ENCODE results near the gene OFD1. TPM values are rescaled to one million over a fixed set of nuclear protein-coding genes. Genes with fewer than 3 reads are reported as not detected.
A peak's percentile ranks its signal among the peaks of the same experiment; 100 is the strongest.

Gene OFD1
- total RNA-seq, 3 donors from 2014 or later (not counting 1 experiment from before 2014, with no cell fraction given) = 62.8 to 77.6 (median 74.9) TPM

DNA sequence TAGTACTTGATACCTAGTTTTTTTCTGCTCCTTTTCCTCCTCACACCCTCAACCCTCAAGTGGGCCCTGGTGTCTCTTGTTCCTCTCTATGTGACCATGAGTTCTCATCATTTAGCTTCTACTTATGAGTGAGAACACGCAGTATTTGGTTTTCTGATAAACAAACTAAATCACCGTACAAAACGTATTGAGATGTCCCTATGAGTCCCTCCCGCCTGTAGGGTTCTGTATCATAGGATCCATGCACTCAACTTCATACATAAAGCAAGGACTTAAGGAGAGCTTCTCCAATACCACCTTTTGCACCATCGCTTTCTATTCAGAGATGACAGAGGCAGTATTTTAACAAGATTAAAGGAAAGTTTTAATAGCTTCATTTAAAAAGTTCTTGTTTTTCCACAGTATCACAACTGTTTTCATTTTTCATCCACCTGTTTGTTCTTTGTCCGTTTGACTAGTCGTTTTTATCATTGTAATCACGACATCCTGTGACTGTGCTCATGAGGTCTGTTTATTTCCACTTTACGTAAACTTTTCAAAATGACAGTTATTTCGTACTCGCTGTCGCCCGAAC, 46.1 kb upstream of the OFD1 start:
- peak overlapping the region; percentile 86 to 90 for H3K27ac Mint-ChIP-seq
- H3K27me3 Mint-ChIP-seq (ENCODE audit: low read depth in 2 of 2) = no peaks in the 10 kb centered on the region
- 3% methylated on average over 12 of the region's 13 CpGs for WGBS (ENCODE audit: insufficient coverage)
- Histone ChIP-seq H3K36me3 (ENCODE audit: control insufficient read depth, insufficient read depth, low read length) (no peaks in the 10 kb centered on the region), H3K4me1 (ENCODE audit: control insufficient read depth, insufficient read depth, low read length) (peaks cover 31% of the 10 kb centered on the region), H3K9me3 (ENCODE audit: control insufficient read depth, insufficient read depth, low read length) (no peaks in the 10 kb centered on the region), H3K27me3 (ENCODE audit: control insufficient read depth, insufficient read depth, low read length) (no peaks in the 10 kb centered on the region), H3K4me3 (ENCODE audit: low read length) (peak overlapping the region; percentile 82), H3K27ac (ENCODE audit: low read length) (peak overlapping the region; percentile 95)
- peak in 1 of 3 donors; percentile 17 for ATAC-seq
- H3K4me1 Mint-ChIP-seq = peaks cover 36 to 42% of the 10 kb centered on the region in 2 donors
- intact Hi-C loops (cut with micrococcal nuclease) = loop anchor here (1.0 kb wide), 1 partner anchor 35 kb away; the partner anchor contains the start of gene TCEANC
- DNase-seq = peak in 1 of 2 donors; percentile 34
- H3K36me3 Mint-ChIP-seq = no peaks in the 10 kb centered on the region
- H3K9me3 Mint-ChIP-seq = no peaks in the 10 kb centered on the region
- H3K4me3 Mint-ChIP-seq = peak overlapping the region; percentile 89
- TF ChIP-seq, protein P1, sequence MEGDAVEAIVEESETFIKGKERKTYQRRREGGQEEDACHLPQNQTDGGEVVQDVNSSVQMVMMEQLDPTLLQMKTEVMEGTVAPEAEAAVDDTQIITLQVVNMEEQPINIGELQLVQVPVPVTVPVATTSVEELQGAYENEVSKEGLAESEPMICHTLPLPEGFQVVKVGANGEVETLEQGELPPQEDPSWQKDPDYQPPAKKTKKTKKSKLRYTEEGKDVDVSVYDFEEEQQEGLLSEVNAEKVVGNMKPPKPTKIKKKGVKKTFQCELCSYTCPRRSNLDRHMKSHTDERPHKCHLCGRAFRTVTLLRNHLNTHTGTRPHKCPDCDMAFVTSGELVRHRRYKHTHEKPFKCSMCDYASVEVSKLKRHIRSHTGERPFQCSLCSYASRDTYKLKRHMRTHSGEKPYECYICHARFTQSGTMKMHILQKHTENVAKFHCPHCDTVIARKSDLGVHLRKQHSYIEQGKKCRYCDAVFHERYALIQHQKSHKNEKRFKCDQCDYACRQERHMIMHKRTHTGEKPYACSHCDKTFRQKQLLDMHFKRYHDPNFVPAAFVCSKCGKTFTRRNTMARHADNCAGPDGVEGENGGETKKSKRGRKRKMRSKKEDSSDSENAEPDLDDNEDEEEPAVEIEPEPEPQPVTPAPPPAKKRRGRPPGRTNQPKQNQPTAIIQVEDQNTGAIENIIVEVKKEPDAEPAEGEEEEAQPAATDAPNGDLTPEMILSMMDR (IDR thresholded peaks at IDR 0.05) = no peak

DNA sequence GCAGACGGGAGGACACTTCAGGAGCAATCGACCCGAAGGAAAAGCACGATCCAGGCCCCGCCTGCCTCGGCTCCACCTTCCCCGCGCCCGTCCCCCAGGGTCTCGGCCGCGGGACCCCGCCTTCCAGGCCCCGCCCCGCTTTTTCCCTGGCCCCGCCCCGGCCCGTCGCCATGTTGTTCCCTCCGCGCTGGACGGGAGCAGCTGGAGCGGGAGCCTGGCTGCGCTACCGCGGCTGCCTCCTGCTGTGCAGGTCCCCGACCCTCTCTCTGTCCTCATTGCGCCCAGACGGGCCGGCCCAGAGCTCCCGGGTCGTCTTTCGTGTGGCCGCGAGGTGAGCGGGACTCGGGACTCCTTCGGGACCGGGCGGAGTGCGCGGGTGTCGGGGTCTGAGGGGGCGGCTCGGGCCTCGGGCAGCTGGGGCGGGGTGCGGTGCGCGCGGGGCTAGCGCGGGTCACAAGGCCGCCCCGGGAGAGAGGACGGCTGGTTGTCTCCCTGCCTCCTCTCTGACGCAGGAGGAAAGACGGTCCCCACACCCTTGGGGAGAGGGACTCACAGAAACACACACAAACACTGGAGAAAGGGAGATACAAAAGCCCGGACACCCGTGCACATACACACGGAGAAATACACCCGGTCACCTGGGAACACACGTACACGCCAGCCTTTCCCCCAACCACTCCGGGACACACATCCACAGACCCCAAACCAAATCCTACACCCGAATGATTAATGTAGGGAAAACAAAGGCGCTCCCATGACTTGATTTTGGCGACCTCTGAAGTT, 45.4 kb upstream of the OFD1 start, which contains the start of gene RAB9A:
Gene RAB9A (plus strand): TSS at position 171 of the 783 bp plus-strand sequence. CDS start 19,619 bp downstream, outside the sequence.
- intact Hi-C loops (cut with micrococcal nuclease) = loop anchor here (1.0 kb wide), 2 partner anchors 36 to 45 kb away; partner anchors contain the start of genes OFD1, TCEANC and TRAPPC2
- Mint-ChIP-seq H3K36me3 (no peaks in the 10 kb centered on the region), H3K9me3 (no peaks in the 10 kb centered on the region), H3K27ac (peak within 1 kb of the TSS; percentile 86 to 90), H3K4me1 (peaks cover 40 to 47% of the 10 kb centered on the region in 2 donors), H3K27me3 (ENCODE audit: low read depth in 2 of 2) (no peaks in the 10 kb centered on the region), H3K4me3 (peak within 1 kb of the TSS; percentile 89)
- TF ChIP-seq, protein P1 (IDR thresholded peaks at IDR 0.05) = no peak
- 0% methylated on average over 57 of the region's 68 CpGs for WGBS (ENCODE audit: insufficient coverage)
- H3K27me3 ChIP-seq (ENCODE audit: control insufficient read depth, insufficient read depth, low read length) = no peaks in the 10 kb centered on the region
- peaks cover 34% of the 10 kb centered on the region for H3K4me1 ChIP-seq (ENCODE audit: control insufficient read depth, insufficient read depth, low read length)
- H3K36me3 ChIP-seq (ENCODE audit: control insufficient read depth, insufficient read depth, low read length) = no peaks in the 10 kb centered on the region
- H3K9me3 ChIP-seq (ENCODE audit: control insufficient read depth, insufficient read depth, low read length) = no peaks in the 10 kb centered on the region
- peak; percentile 71 to 92 (median 87) for ATAC-seq
- peak within 1 kb of the TSS; percentile 82 for H3K4me3 ChIP-seq (ENCODE audit: low read length)
- peak; percentile 78 to 84 for DNase-seq
- H3K27ac ChIP-seq (ENCODE audit: low read length) = peak within 1 kb of the TSS; percentile 95

DNA sequence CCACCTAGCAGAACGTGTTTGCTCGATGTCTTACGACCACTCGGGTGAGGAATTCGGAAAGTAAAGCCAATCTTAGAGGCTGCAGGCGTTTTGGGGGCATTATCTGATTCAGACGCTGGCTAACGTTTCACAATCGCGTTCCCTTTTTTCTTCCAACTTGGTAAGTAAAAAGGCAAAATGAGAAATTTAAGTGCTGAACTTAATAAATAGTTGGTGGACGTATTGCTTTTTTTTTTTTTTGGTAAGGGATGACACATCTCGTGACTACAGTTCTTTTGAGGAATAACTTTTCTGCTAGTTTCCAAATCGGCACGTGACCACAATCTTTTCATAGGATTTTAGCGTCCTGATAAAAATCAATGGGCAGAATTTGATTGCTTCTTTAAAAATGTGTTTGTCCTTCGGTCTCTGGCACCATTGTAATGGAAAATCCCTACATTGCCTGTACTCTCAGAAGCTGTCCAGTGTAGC, 44.8 kb upstream of the OFD1 start:
- Histone ChIP-seq H3K36me3 (ENCODE audit: control insufficient read depth, insufficient read depth, low read length) (no peaks in the 10 kb centered on the region), H3K9me3 (ENCODE audit: control insufficient read depth, insufficient read depth, low read length) (no peaks in the 10 kb centered on the region), H3K27ac (ENCODE audit: low read length) (peak overlapping the region; percentile 95), H3K27me3 (ENCODE audit: control insufficient read depth, insufficient read depth, low read length) (no peaks in the 10 kb centered on the region), H3K4me1 (ENCODE audit: control insufficient read depth, insufficient read depth, low read length) (peaks cover 39% of the 10 kb centered on the region), H3K4me3 (ENCODE audit: low read length) (peak overlapping the region; percentile 82)
- Mint-ChIP-seq H3K36me3 (no peaks in the 10 kb centered on the region), H3K4me3 (peak overlapping the region; percentile 89), H3K27me3 (ENCODE audit: low read depth in 2 of 2) (no peaks in the 10 kb centered on the region), H3K4me1 (peaks cover 44 to 47% of the 10 kb centered on the region in 2 donors), H3K9me3 (no peaks in the 10 kb centered on the region), H3K27ac (peak overlapping the region; percentile 86 to 90)
- 0% methylated on average over 12 of the region's 16 CpGs for WGBS (ENCODE audit: insufficient coverage)
- TF ChIP-seq, protein P1 (IDR thresholded peaks at IDR 0.05) = no peak
- intact Hi-C loops (cut with micrococcal nuclease) = loop anchor here (1.0 to 10.0 kb wide), 3 partner anchors 45 to 735 kb away; partner anchors contain the start of genes OFD1 and TRAPPC2
- peak in 1 of 2 donors; percentile 17 for DNase-seq
- no peak for ATAC-seq

Measured in natural killer cell (primary cell).